Natural killer cell (primary cell): Measurements from ENCODE around the gene C2orf78. TPM values are rescaled to one million over a fixed set of nuclear protein-coding genes. Genes with fewer than 3 reads are reported as not detected.

Experiments used
- ATAC-seq, 3 donors: fragments of 150-1000 bp in 2 of 3; fragments of 200-7000 bp in 1 of 3; cut with Tn5 transposase; 1 replicate in 1 of 3; 2 replicates in 2 of 3; pipeline ENCODE4 v1.10.0; 2021; ENCODE audit warnings: mild to moderate bottlenecking in 2 of 3, moderate library complexity in 2 of 3
- DNase-seq, 2 donors: peaks; one replicate each; pipeline versions ENCODE4 v3.0.0 to v3.0.0-alpha.2; 2013 to 2021; ENCODE audit warnings: mixed read lengths in 1 of 2
- H3K27ac ChIP-seq: one replicate; pipeline ENCODE4 v1.5.1; 2013; ENCODE audit warnings: mild to moderate bottlenecking, low read length
- H3K27me3 ChIP-seq: one replicate; pipeline ENCODE4 v1.6.1; 2013; ENCODE audit warnings: low read length; ENCODE audit not compliant: control insufficient read depth, insufficient read depth
- H3K36me3 ChIP-seq: one replicate; pipeline ENCODE4 v1.6.1; 2013; ENCODE audit warnings: low read length; ENCODE audit not compliant: control insufficient read depth, insufficient read depth
- H3K4me1 ChIP-seq: one replicate; pipeline ENCODE4 v1.6.1; 2013; ENCODE audit warnings: low read length; ENCODE audit not compliant: control insufficient read depth, insufficient read depth
- H3K4me3 ChIP-seq: one replicate; pipeline ENCODE4 v1.5.1; 2013; ENCODE audit warnings: low read length
- H3K9me3 ChIP-seq: one replicate; pipeline ENCODE4 v1.6.1; 2013; ENCODE audit warnings: low read length; ENCODE audit not compliant: control insufficient read depth, insufficient read depth
- H3K27ac Mint-ChIP-seq, 2 donors: one replicate each; pipeline ENCODE4 v1.8.0; 2022; ENCODE audit warnings: mild to moderate bottlenecking in 2 of 2, mixed read lengths in 2 of 2, moderate library complexity in 1 of 2
- H3K27me3 Mint-ChIP-seq, 2 donors: one replicate each; pipeline ENCODE4 v1.8.0; 2022; ENCODE audit warnings: low read depth in 2 of 2, mixed read lengths in 2 of 2
- H3K36me3 Mint-ChIP-seq: one replicate; pipeline ENCODE4 v1.8.0; 2022; ENCODE audit warnings: mixed read lengths
- H3K4me1 Mint-ChIP-seq, 2 donors: one replicate each; pipeline ENCODE4 v1.8.0; 2022; ENCODE audit warnings: mixed read lengths in 2 of 2
- H3K4me3 Mint-ChIP-seq: one replicate; pipeline ENCODE4 v1.8.0; 2022; ENCODE audit warnings: mild to moderate bottlenecking, moderate library complexity, mixed read lengths
- H3K9me3 Mint-ChIP-seq, 2 donors: one replicate each; pipeline ENCODE4 v1.8.0; 2022; ENCODE audit warnings: mixed read lengths in 2 of 2
- CTCF ChIP-seq: fragments of 200-600 bp; IDR thresholded peaks from one replicate; pipeline ENCODE4 v1.8.0; 2022; ENCODE audit warnings: antibody characterized with exemption
- WGBS: methylation state at CpG from one replicate; pipeline ENCODE4 v1.1.7; 2013; ENCODE audit warnings: missing lambda C conversion rate; ENCODE audit not compliant: insufficient coverage; 5-methylcytosine and 5-hydroxymethylcytosine counted together
- intact Hi-C: fragments of 100-400 bp; cut with micrococcal nuclease; formaldehyde crosslinking; loops from one replicate; pipeline ENCODE4 v1.14.2; 2022
- total RNA-seq, 4 donors: library from RNA; stranded (reverse); fragments of 120-200 nt in 1 of 4; gene quantifications; one replicate each; pipeline versions ENCODE4 v1.2.3 to v1.2.4, GENCODE V29; 2013 to 2022

Gene C2orf78
- total RNA-seq, 3 donors from 2014 or later (not counting 1 experiment from before 2014, with no cell fraction given): not detected

GRCh38 chr2:73850009-73850408 is 66.0 kb downstream of the C2orf78 start:
- Mint-ChIP-seq H3K27me3 (no peaks in the 10 kb centered on the region), H3K4me1 (no peaks in the 10 kb centered on the region), H3K36me3 (peaks cover 27% of the 10 kb centered on the region), H3K4me3 (no peak overlapping the region), H3K9me3 (no peaks in the 10 kb centered on the region), H3K27ac (no peak overlapping the region)
- Histone ChIP-seq H3K36me3 (peaks cover 75% of the 10 kb centered on the region), H3K9me3 (no peaks in the 10 kb centered on the region), H3K4me3 (no peak overlapping the region), H3K4me1 (no peaks in the 10 kb centered on the region), H3K27me3 (no peaks in the 10 kb centered on the region), H3K27ac (no peak overlapping the region)
- no peak for ATAC-seq
- 98% methylated on average over 2 of the region's 2 CpGs for WGBS
- intact Hi-C loops: no loop called here
- TF ChIP-seq CTCF: no peak
- no peak for DNase-seq

GRCh38 chr2:73851274-73851673 is 67.3 kb downstream of the C2orf78 start:
- Histone ChIP-seq H3K9me3 (no peaks in the 10 kb centered on the region), H3K4me1 (no peaks in the 10 kb centered on the region), H3K27ac (no peak overlapping the region), H3K36me3 (peaks cover 74% of the 10 kb centered on the region), H3K27me3 (no peaks in the 10 kb centered on the region), H3K4me3 (no peak overlapping the region)
- ATAC-seq (peak in 1 of 3 donors; percentile 40), DNase-seq (peak in 1 of 2 donors; percentile 37)
- 87% methylated on average over 3 of the region's 3 CpGs for WGBS
- no peaks in the 10 kb centered on the region for H3K9me3 Mint-ChIP-seq
- no peak overlapping the region for H3K27ac Mint-ChIP-seq
- intact Hi-C loops: no loop called here
- no peak for TF ChIP-seq CTCF
- no peaks in the 10 kb centered on the region for H3K27me3 Mint-ChIP-seq
- H3K4me1 Mint-ChIP-seq: no peaks in the 10 kb centered on the region
- H3K36me3 Mint-ChIP-seq: peaks cover 27% of the 10 kb centered on the region
- no peak overlapping the region for H3K4me3 Mint-ChIP-seq

- ATAC-seq (no peak), DNase-seq (no peak)
- intact Hi-C loops: no loop called here
- no peak for TF ChIP-seq CTCF
- H3K9me3 Mint-ChIP-seq: no peaks in the 10 kb centered on the region
- H3K4me3 Mint-ChIP-seq: no peak overlapping the region
- no peak overlapping the region for H3K4me3 ChIP-seq
- H3K36me3 Mint-ChIP-seq: peaks cover 23% of the 10 kb centered on the region
- no peaks in the 10 kb centered on the region for H3K27me3 Mint-ChIP-seq
- no peaks in the 10 kb centered on the region for H3K27me3 ChIP-seq
- no peaks in the 10 kb centered on the region for H3K4me1 ChIP-seq
- H3K4me1 Mint-ChIP-seq: no peaks in the 10 kb centered on the region
- H3K27ac ChIP-seq: no peak overlapping the region
- H3K27ac Mint-ChIP-seq: no peak overlapping the region
- H3K9me3 ChIP-seq: no peaks in the 10 kb centered on the region
- H3K36me3 ChIP-seq: peaks cover 76% of the 10 kb centered on the region
These were observed 68.0 kb downstream of the C2orf78 start for GRCh38 chr2:73852020-73852419.

GRCh38 chr2:73855526-73855925 is 71.5 kb downstream of the C2orf78 start:
- Histone ChIP-seq H3K27me3 (no peaks in the 10 kb centered on the region), H3K4me1 (no peaks in the 10 kb centered on the region), H3K4me3 (no peak overlapping the region), H3K9me3 (no peaks in the 10 kb centered on the region), H3K36me3 (peaks cover 52% of the 10 kb centered on the region), H3K27ac (no peak overlapping the region)
- Mint-ChIP-seq H3K4me3 (no peak overlapping the region), H3K4me1 (no peaks in the 10 kb centered on the region), H3K27me3 (no peaks in the 10 kb centered on the region), H3K27ac (no peak overlapping the region), H3K9me3 (no peaks in the 10 kb centered on the region), H3K36me3 (peaks cover 13% of the 10 kb centered on the region)
- ATAC-seq: no peak
- intact Hi-C loops: no loop called here
- TF ChIP-seq CTCF: no peak
- no peak for DNase-seq
- WGBS: 92% methylated on average over 1 of the region's 2 CpGs
